GM21360 (cell line): ENCODE measurements around the gene CLBA1.

Experiments used
- ATAC-seq: cut with Tn5 transposase; IDR thresholded peaks from one replicate; pipeline ENCODE4 v1.9.1; 2021; ENCODE audit warnings: mild to moderate bottlenecking, moderate library complexity; ENCODE audit not compliant: unreplicated experiment

The CLBA1 gene

GRCh38 chr14:105005329-105005928 lies 19.8 kb downstream of the CLBA1 start:
- no peak for ATAC-seq

GRCh38 chr14:105005929-105006830 lies 20.6 kb downstream of the CLBA1 start:
- no peak for ATAC-seq

GRCh38 chr14:105006831-105007592 lies 21.4 kb downstream of the CLBA1 start:
- ATAC-seq, result no peak

GRCh38 chr14:105007593-105008264 lies 22.1 kb downstream of the CLBA1 start:
- no peak for ATAC-seq

GRCh38 chr14:105010106-105010505 lies 24.5 kb downstream of the CLBA1 start:
- no peak for ATAC-seq

- no peak for ATAC-seq
Observed at GRCh38 chr14:105010891-105011291, 25.3 kb downstream of the CLBA1 start.

- ATAC-seq, result no peak
Observed at GRCh38 chr14:105011312-105011990, 25.9 kb downstream of the CLBA1 start.

GRCh38 chr14:105012171-105012985 lies 26.8 kb downstream of the CLBA1 start:
- ATAC-seq, result no peak

GRCh38 chr14:105013150-105013785 lies 27.7 kb downstream of the CLBA1 start:
- ATAC-seq, result no peak

GRCh38 chr14:105014032-105014431 lies 28.4 kb downstream of the CLBA1 start:
- no peak for ATAC-seq

GRCh38 chr14:105014631-105015030 lies 29.0 kb downstream of the CLBA1 start:
- no peak for ATAC-seq

- ATAC-seq, result no peak
Observed at GRCh38 chr14:105015242-105015641, 29.7 kb downstream of the CLBA1 start.

- no peak for ATAC-seq
Observed at GRCh38 chr14:105015905-105016304, 30.3 kb downstream of the CLBA1 start.

- ATAC-seq, result no peak
Observed at GRCh38 chr14:105018414-105018813, 32.8 kb downstream of the CLBA1 start.

GRCh38 chr14:105019861-105020814 lies 34.5 kb downstream of the CLBA1 start:
- ATAC-seq, result peak; percentile 14

GRCh38 chr14:105020815-105021655 lies 35.4 kb downstream of the CLBA1 start, which contains the start of gene CDCA4:
Gene CDCA4 (minus strand): TSS chr14:105021083. CDS start chr14:105011929, 9,154 bp downstream.
- ATAC-seq, result peak; percentile 75
